Measurements from ENCODE around the gene NPFF. TPM values are rescaled to one million over a fixed set of nuclear protein-coding genes. Genes with fewer than 3 reads are reported as not detected.

NPFF gene
- polyA plus RNA-seq, 1 donor (not counting 4 experiments of a cell fraction or from before 2014, with no cell fraction given): not detected

DNA sequence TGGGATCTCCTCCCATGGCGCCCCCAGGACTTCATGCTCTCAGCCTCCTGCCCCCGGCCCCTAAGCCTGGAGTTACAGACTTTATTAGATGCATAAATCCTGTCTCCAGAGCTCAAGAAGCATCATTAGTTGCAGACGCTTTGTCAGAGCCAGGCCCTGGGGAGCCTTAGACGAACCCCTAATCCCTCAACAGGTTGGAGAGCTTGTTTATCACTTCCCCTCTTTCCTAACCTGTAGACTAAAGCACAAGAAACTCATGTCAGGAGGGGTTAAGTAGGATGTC is 260 bp upstream of the NPFF start:
- H3K36me3 ChIP-seq (ENCODE audit: control insufficient read depth in 2 of 2, extremely low read depth in 1 of 2, insufficient read depth in 2 of 2, low read length in 2 of 2): peaks cover 28 to 31% of the 10 kb centered on the region in 2 experiments
- H3K27me3 ChIP-seq (ENCODE audit: control insufficient read depth, extremely low read depth, insufficient read depth, low read length): no peaks in the 10 kb centered on the region
- no peak overlapping the region for H3K27ac ChIP-seq (ENCODE audit: control insufficient read depth, insufficient read depth, low read length)
- dilution Hi-C loops (cut with MboI; ENCODE audit: extremely low pct_ligation_motif_present, low sequenced_read_pairs): no loop called here
- no peak overlapping the region for H3K4me2 ChIP-seq (ENCODE audit: control insufficient read depth, extremely low read depth, insufficient read depth, low read depth, low read length)
- H3K9ac ChIP-seq (ENCODE audit: control insufficient read depth, extremely low read depth, insufficient read depth, low read length): no peak overlapping the region
- no peak overlapping the region for H3K4me3 ChIP-seq (ENCODE audit: control insufficient read depth in 2 of 3, extremely low read depth in 1 of 3, insufficient read depth in 2 of 3, low read depth in 1 of 3, low read length in 3 of 3)
- no peak overlapping the region for H2AFZ ChIP-seq (ENCODE audit: control insufficient read depth, low read length)
- DNase-seq (ENCODE audit: low read depth, low spot score) (no peak), FAIRE-seq (no peak)
- no peak for TF ChIP-seq EZH2 (IDR thresholded peaks at IDR 0.05; ENCODE audit: low read length)
- TF ChIP-seq, protein P1, sequence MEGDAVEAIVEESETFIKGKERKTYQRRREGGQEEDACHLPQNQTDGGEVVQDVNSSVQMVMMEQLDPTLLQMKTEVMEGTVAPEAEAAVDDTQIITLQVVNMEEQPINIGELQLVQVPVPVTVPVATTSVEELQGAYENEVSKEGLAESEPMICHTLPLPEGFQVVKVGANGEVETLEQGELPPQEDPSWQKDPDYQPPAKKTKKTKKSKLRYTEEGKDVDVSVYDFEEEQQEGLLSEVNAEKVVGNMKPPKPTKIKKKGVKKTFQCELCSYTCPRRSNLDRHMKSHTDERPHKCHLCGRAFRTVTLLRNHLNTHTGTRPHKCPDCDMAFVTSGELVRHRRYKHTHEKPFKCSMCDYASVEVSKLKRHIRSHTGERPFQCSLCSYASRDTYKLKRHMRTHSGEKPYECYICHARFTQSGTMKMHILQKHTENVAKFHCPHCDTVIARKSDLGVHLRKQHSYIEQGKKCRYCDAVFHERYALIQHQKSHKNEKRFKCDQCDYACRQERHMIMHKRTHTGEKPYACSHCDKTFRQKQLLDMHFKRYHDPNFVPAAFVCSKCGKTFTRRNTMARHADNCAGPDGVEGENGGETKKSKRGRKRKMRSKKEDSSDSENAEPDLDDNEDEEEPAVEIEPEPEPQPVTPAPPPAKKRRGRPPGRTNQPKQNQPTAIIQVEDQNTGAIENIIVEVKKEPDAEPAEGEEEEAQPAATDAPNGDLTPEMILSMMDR (optimal IDR thresholded peaks at IDR 0.05 in 1 of 3, IDR thresholded peaks at IDR 0.05 in 1 of 3, conservative IDR thresholded peaks at IDR 0.05 in 1 of 3; ENCODE audit: extremely low read depth in 1 of 3, insufficient read depth in 2 of 3, low read length in 3 of 3): no peak
- no peaks in the 10 kb centered on the region for H3K9me1 ChIP-seq (ENCODE audit: control insufficient read depth, extremely low read depth, insufficient read depth, low read length)
- peaks cover 3% of the 10 kb centered on the region for H3K79me2 ChIP-seq (ENCODE audit: control insufficient read depth, insufficient read depth, low read length)
- no peaks in the 10 kb centered on the region for H3K4me1 ChIP-seq (ENCODE audit: control insufficient read depth, extremely low read depth, insufficient read depth, low read length)
- no peaks in the 10 kb centered on the region for H3K9me3 ChIP-seq (ENCODE audit: control insufficient read depth, low read depth, low read length)
- H4K20me1 ChIP-seq (ENCODE audit: control insufficient read depth, extremely low read depth, insufficient read depth, low read length): no peaks in the 10 kb centered on the region

DNA sequence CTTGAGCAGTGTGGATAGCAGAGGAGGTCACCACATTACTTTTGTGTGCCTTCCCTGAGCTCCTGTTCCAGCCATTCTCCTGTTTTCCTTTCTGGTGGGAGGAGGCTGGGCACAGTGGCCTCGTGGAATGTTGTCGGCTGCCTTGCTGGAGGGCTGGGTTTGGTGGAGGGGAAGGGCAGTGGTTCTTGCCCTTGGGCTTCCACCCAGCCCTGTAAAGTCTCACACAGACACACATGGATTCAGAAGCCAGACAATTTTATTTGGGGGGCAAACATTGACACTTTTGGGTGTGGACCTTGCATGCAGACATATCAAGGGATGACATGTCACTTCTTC is 866 bp downstream of the NPFF start:
- DNase-seq (ENCODE audit: low read depth, low spot score) (no peak), FAIRE-seq (no peak)
- dilution Hi-C loops (cut with MboI; ENCODE audit: extremely low pct_ligation_motif_present, low sequenced_read_pairs): no loop called here
- Histone ChIP-seq H3K9ac (ENCODE audit: control insufficient read depth, extremely low read depth, insufficient read depth, low read length) (no peak overlapping the region), H4K20me1 (ENCODE audit: control insufficient read depth, extremely low read depth, insufficient read depth, low read length) (no peaks in the 10 kb centered on the region), H3K27ac (ENCODE audit: control insufficient read depth, insufficient read depth, low read length) (no peak overlapping the region), H3K27me3 (ENCODE audit: control insufficient read depth, extremely low read depth, insufficient read depth, low read length) (no peaks in the 10 kb centered on the region), H3K79me2 (ENCODE audit: control insufficient read depth, insufficient read depth, low read length) (peaks cover 11% of the 10 kb centered on the region), H3K4me3 (ENCODE audit: control insufficient read depth in 2 of 3, extremely low read depth in 1 of 3, insufficient read depth in 2 of 3, low read depth in 1 of 3, low read length in 3 of 3) (no peak overlapping the region), H3K4me1 (ENCODE audit: control insufficient read depth, extremely low read depth, insufficient read depth, low read length) (peaks cover 9% of the 10 kb centered on the region), H3K9me1 (ENCODE audit: control insufficient read depth, extremely low read depth, insufficient read depth, low read length) (no peaks in the 10 kb centered on the region), H3K9me3 (ENCODE audit: control insufficient read depth, low read depth, low read length) (no peaks in the 10 kb centered on the region), H2AFZ (ENCODE audit: control insufficient read depth, low read length) (no peak overlapping the region), H3K4me2 (ENCODE audit: control insufficient read depth, extremely low read depth, insufficient read depth, low read depth, low read length) (no peak overlapping the region), H3K36me3 (ENCODE audit: control insufficient read depth in 2 of 2, extremely low read depth in 1 of 2, insufficient read depth in 2 of 2, low read length in 2 of 2) (peaks cover 23 to 24% of the 10 kb centered on the region in 2 experiments)
- TF ChIP-seq, protein P1 (optimal IDR thresholded peaks at IDR 0.05 in 1 of 3, IDR thresholded peaks at IDR 0.05 in 1 of 3, conservative IDR thresholded peaks at IDR 0.05 in 1 of 3; ENCODE audit: extremely low read depth in 1 of 3, insufficient read depth in 2 of 3, low read length in 3 of 3): no peak
- TF ChIP-seq EZH2 (IDR thresholded peaks at IDR 0.05; ENCODE audit: low read length): no peak

All from keratinocyte (primary cell).